ENCODE data around the gene ZNF750.

ZNF750 gene

GRCh38 chr17:82870091-82870491 is 30.3 kb upstream of the ZNF750 start:
- no peak for ATAC-seq
- TF ChIP-seq ZFP3 (CRISPR knock-in tag; IDR thresholded peaks at IDR 0.05) = no peak
- TF ChIP-seq RARB (CRISPR knock-in tag; IDR thresholded peaks at IDR 0.05) = no peak
- no peak for TF ChIP-seq ISL1 (CRISPR knock-in tag; IDR thresholded peaks at IDR 0.05)
- TF ChIP-seq, protein P1, sequence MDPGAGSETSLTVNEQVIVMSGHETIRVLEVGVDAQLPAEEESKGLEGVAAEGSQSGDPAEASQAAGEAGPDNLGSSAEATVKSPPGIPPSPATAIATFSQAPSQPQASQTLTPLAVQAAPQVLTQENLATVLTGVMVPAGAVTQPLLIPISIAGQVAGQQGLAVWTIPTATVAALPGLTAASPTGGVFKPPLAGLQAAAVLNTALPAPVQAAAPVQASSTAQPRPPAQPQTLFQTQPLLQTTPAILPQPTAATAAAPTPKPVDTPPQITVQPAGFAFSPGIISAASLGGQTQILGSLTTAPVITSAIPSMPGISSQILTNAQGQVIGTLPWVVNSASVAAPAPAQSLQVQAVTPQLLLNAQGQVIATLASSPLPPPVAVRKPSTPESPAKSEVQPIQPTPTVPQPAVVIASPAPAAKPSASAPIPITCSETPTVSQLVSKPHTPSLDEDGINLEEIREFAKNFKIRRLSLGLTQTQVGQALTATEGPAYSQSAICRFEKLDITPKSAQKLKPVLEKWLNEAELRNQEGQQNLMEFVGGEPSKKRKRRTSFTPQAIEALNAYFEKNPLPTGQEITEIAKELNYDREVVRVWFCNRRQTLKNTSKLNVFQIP (CRISPR knock-in tag; IDR thresholded peaks at IDR 0.05; ENCODE audit: borderline replicate concordance, low read depth) = no peak
- no peak for TF ChIP-seq ESRRG (CRISPR knock-in tag; IDR thresholded peaks at IDR 0.05)
- TF ChIP-seq, protein P2, sequence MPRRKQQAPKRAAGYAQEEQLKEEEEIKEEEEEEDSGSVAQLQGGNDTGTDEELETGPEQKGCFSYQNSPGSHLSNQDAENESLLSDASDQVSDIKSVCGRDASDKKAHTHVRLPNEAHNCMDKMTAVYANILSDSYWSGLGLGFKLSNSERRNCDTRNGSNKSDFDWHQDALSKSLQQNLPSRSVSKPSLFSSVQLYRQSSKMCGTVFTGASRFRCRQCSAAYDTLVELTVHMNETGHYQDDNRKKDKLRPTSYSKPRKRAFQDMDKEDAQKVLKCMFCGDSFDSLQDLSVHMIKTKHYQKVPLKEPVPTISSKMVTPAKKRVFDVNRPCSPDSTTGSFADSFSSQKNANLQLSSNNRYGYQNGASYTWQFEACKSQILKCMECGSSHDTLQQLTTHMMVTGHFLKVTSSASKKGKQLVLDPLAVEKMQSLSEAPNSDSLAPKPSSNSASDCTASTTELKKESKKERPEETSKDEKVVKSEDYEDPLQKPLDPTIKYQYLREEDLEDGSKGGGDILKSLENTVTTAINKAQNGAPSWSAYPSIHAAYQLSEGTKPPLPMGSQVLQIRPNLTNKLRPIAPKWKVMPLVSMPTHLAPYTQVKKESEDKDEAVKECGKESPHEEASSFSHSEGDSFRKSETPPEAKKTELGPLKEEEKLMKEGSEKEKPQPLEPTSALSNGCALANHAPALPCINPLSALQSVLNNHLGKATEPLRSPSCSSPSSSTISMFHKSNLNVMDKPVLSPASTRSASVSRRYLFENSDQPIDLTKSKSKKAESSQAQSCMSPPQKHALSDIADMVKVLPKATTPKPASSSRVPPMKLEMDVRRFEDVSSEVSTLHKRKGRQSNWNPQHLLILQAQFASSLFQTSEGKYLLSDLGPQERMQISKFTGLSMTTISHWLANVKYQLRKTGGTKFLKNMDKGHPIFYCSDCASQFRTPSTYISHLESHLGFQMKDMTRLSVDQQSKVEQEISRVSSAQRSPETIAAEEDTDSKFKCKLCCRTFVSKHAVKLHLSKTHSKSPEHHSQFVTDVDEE (CRISPR knock-in tag; IDR thresholded peaks at IDR 0.05) = no peak
- no peak for TF ChIP-seq ZFP30 (CRISPR knock-in tag; IDR thresholded peaks at IDR 0.05)
- no peak for TF ChIP-seq OSR1 (CRISPR knock-in tag; IDR thresholded peaks at IDR 0.05)
- TF ChIP-seq PPARA (CRISPR knock-in tag; IDR thresholded peaks at IDR 0.05; ENCODE audit: borderline replicate concordance) = no peak
- TF ChIP-seq GLIS3 (CRISPR knock-in tag; IDR thresholded peaks at IDR 0.05) = no peak
- TF ChIP-seq ZC3H10 (CRISPR knock-in tag; IDR thresholded peaks at IDR 0.05) = no peak

DNA sequence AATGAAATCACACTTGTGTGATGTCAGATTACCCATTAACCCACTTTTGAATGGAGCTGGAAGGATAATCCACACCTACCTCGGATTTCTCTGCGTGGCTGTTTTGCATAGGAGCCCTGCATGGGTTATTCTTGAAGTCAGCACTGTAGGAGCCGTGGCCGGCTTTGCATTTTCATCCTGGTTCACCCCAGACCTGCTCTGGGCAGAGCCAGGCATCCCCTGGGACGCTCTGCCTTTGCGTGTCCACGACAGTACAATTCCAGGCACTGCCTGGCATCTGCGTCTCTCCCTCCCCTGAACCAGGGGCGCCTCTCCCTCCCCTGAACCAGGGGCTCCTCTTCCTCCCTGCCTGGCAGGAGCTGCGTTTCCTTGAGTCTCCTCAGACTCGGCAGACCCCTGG is 29.7 kb upstream of the ZNF750 start:
- TF ChIP-seq ZFP30 (CRISPR knock-in tag; IDR thresholded peaks at IDR 0.05) (no peak), TCF4 (CRISPR knock-in tag; IDR thresholded peaks at IDR 0.05; ENCODE audit: borderline replicate concordance) (no peak), ESRRG (CRISPR knock-in tag; IDR thresholded peaks at IDR 0.05) (no peak), ZNF70 (CRISPR knock-in tag; IDR thresholded peaks at IDR 0.05) (no peak), ZNF8 (CRISPR knock-in tag; IDR thresholded peaks at IDR 0.05) (no peak), CSDC2 (CRISPR knock-in tag; IDR thresholded peaks at IDR 0.05) (no peak), ZFP3 (CRISPR knock-in tag; IDR thresholded peaks at IDR 0.05) (no peak), PPARA (CRISPR knock-in tag; IDR thresholded peaks at IDR 0.05; ENCODE audit: borderline replicate concordance) (no peak), ZNF565 (CRISPR knock-in tag; conservative IDR thresholded peaks at IDR 0.05; ENCODE audit: low read depth) (no peak), TOX (CRISPR knock-in tag; IDR thresholded peaks at IDR 0.05; ENCODE audit: borderline replicate concordance) (no peak), SNAI2 (CRISPR knock-in tag; IDR thresholded peaks at IDR 0.05) (no peak), OSR1 (CRISPR knock-in tag; IDR thresholded peaks at IDR 0.05) (no peak)
- TF ChIP-seq, protein P1 (CRISPR knock-in tag; IDR thresholded peaks at IDR 0.05; ENCODE audit: borderline replicate concordance, low read depth) = no peak
- TF ChIP-seq, protein P2 (CRISPR knock-in tag; IDR thresholded peaks at IDR 0.05) = no peak
- TF ChIP-seq, protein P3, sequence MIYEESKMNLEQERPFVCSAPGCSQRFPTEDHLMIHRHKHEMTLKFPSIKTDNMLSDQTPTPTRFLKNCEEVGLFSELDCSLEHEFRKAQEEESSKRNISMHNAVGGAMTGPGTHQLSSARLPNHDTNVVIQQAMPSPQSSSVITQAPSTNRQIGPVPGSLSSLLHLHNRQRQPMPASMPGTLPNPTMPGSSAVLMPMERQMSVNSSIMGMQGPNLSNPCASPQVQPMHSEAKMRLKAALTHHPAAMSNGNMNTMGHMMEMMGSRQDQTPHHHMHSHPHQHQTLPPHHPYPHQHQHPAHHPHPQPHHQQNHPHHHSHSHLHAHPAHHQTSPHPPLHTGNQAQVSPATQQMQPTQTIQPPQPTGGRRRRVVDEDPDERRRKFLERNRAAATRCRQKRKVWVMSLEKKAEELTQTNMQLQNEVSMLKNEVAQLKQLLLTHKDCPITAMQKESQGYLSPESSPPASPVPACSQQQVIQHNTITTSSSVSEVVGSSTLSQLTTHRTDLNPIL (CRISPR knock-in tag; IDR thresholded peaks at IDR 0.05; ENCODE audit: low read depth) = no peak
- no peak for ATAC-seq

DNA sequence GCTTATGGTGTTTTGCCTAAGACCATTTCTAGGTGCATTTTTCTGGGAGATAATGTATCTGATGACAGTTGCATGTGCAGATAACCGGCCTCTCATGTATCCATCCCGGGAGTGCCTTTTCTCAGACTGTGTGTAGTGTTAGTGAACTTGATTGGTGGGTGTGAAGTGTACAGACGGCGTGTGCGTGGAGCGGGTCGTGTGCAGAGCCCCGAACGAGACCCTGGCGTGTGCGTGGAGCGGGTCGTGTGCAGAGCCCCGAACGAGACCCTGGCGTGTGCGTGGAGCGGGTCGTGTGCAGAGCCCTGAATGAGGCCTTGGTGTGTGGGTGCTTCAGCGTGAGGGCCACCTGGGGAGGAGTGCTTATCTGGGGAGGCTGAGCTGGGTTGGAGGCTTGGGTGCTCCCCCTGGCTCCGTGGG is 28.9 kb upstream of the ZNF750 start:
- no peak for TF ChIP-seq SNAI2 (CRISPR knock-in tag; IDR thresholded peaks at IDR 0.05)
- ATAC-seq = no peak
